ENCODE data around the gene RBP4.

RBP4 gene

DNA sequence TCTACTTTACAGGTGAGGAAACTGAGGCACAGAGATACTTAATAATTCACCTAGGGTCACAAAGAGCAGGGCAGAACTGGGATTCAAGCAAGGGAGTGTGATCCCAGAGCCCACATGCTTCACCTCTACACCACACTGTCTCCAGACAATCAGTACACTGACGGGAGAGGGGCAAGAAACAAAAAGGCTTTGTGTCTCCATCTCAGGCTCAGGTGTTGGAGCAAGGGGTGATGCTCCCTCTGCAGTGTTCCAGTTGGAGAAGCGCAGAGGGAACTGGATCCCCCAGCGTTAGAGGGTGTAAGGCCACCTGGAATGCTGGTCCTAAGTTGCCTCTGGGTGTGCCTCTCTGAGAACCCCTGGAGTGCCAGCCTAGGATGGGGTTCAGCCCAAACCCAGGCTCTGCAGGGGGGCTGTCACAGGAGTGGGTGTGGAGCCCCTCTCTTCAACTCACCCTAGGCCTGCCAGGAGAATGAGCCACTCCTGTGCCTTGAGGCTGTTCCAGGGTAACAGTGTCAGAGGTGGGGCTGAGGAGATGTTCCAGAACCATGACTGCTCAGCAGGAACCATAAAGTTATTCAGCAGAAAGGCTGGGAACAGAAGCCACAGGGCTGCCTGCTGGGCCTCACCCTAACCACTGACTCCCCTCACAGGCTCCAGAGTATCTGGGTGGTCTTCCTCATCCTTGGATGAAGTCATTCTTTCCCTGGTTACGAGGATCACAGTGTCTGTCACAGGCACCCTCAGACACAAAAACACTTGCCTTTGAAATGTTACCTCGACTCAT lies 5.5 kb downstream of the RBP4 start:
- DNase-seq = no peak

DNA sequence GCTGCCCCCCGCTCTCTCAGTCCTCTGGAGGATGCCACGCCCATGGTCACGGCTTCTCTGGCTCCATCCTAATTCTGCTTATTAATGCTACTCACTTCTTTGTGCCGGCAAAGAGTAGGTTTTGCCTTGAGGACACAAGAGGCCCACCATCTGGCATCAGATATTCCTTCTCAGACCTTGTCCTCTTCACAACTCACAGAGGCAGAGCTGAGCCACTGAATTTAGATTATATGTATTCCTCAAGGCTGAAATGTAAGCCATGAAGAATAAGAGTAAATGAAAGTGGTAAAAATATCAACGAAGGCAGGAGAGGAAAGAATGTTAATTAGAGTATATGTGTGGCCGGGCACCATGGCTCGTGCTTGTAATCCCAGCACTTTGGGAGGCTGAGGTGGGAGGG lies 6.5 kb downstream of the RBP4 start:
- no peak for DNase-seq

DNA sequence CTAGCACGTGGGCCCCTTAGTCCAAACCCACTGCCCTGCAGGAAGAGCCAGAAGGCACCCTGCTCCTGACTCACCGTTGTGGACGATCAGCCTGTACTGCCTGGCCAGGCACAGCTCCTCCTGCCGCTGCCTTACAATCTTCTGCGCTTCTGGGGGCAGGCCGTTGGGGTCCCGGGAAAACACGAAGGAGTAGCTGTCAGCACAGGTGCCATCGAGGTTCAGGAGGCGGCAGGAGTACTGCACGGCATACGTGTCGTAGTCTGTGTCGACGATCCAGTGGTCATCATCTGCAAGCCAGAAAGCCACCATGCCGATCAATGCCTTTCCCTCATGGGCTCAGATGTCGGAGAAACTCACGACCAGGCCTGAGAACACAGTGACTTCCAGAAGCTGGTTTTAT lies 7.3 kb downstream of the RBP4 start:
- DNase-seq = no peak

DNA sequence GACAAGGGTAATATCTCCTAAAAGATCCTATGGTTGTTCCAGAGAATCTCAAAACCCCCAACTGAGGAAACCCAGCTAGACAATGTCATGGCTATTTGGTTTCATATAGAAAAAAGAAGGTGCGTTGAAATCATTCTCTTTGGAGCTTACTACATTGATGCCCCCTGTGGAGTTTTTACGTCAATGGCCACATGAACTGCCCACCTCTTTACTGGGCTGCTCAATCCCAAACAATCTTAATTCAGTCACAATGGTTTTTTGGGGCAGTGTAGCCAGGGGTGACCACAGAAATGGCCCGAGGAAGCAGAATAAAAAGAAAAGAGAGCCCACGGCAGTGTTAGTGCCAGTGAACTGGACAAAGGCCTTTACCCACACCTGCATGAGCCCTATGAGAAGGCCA lies 7.8 kb downstream of the RBP4 start:
- no peak for DNase-seq

DNA sequence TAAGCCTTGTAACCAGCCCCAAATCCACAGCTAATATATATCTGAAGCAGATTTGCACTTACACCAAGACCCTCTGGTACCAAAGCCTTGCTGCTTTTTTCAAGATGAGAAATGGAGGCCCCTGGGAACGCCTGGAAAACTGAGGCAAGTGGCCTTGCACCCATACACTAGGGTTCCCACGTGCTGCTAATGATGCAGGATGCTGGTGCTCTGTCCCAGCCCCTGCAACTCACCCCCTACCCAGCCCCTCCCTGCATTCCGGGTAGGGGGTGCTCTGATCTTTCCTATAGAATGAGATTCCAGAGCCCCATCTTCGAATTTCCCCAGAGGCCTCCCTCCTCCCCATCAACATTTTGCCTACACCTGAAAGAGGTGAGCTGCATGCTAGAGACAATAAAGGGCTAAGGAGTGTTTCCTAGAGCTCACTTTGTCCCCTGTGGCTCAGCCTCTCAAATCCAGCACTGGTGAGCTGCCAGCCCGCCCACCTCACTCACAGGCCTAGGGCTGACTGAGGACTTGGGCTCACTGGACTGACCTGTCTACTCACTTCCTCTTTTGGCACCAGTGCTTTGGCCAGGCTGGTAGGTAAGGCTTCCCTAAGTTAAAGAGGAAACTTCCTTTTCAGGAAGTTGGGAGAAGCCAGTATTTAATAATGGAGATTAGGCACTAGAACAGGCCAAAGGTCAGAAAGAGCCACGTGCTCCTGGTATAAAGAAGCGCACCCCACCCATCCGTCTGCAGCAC lies 9.8 kb downstream of the RBP4 start:
- DNase-seq = peak; percentile 16

DNA sequence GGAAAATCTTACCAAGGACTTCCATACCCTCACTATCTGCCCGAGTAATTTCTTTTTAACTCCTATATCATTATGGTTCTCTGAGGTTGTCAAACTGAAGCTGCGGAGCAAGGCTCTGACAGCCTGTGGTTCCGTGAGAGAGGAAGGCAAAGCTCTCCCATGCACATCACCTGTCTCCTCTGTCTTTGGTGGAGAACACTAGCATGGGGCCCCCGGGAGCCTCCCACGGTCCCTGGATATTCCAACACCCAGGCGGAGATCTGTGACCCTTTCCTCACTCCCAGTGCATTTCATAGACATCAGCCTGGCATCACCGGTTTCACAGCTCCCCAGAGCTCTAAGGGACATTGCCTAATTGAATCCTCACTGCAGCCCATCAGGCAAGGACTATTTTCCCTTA lies 10.4 kb downstream of the RBP4 start:
- DNase-seq = no peak

DNA sequence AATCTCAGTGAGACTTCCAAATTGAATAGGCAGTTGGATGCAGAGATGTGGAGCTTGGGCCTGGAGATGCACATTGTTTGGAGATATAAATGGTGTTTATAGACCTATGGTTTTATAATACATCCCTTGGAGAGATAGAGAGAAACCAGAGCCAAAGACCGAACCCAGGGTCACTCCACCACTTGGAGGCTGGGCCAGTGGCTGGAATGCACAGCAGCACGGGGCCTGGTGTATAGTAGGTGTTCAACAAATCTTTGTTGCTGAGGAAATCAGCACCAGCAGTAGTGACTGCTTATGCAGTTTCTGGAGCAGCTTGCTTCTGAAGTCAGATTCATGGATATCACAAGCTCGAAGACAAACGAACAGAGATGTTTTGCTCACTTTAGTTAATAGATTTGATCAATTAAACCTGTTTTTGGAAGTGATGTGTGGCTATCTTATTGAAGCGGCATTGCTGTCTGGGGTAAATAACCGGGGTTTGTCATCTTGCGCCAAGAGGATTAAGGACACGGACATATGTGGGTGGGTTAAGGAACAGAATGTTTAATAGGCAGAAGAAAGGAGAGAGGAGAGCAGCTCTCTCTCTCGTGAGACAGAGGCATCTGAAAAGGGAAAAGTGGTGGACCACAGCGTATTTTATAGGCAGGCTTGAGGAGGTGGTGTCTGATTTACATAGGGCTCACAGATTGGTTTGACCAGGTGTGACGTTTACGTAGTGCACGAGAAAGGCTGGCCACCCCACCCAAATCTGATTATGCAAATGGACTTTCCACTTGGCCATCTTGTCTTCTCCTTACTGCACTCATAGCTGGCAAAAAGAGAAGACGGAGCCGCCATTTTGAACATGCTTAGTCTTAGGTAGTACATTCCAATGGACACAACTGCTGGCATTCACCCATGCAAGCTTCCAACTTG lies 11.1 kb downstream of the RBP4 start:
- no peak for DNase-seq

DNA sequence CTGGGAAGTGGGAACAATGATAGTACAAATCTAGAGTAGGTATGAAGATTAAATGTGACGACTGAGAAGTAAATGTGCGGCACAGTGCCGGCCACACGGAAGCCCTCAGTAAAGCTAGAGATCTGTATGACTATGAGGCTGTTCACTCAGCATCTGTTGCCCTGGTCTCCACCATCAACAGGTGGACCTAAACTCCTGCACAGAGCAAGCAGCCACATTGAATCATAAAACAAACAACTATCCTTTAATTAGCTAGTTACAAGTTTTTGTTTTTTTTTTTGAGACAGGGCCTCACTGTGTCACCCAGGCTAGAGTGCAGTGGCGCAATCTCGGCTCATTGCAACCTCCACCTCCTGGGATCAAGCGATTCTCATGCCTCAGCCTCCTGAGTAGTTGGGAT lies 16.6 kb downstream of the RBP4 start:
- DNase-seq = no peak

DNA sequence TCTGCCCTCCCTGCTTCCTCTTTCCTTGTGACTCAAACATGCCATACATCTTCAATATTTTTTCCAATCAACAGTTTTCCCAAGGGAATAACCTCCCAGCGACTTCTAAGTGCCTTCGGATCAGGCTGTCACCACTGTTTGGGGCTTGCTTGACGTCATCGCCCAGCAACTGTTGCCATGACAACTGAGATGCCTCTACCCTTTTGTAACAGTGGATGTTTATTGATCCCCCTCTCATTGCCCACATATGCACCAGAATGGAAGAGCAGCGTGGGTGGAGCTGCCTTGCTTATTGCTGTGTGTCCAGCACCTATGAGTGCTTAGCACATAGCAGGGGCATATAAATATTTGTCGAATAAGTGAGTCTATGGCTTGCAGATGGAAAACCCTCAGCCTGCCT lies 20.2 kb downstream of the RBP4 start:
- DNase-seq = no peak

DNA sequence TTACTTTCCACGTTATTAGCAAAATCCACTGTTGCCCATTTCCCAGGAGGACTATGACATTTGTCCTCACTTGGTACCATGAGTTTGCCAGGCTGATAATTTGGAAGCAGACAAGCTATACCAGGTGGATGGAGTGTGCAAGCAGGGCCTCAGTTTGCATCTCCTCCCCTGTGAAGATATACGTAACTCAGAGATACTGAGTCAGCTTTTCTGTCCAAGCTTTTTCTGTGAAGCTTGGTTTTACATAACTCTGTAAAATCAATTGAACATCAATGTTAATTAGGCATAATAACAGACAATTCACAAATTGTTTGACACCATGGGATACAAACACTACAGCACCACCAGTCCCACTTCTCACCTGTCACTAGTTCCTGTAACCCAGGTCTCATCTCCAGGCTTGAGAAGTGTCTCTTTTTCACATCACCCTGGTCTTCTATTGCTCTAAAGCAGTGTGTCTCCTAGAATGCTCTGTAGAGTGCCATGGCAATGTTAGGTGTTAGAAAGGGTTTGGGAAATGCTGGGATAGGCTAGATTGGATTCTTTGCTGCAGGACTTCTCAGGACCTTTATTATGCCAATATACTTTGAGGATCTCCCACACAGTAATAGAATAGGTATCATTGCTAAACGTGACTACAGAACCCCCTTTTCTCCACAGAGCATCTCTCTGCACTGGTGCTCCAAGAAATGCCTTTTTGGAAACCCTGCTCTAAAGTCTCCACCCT lies 20.9 kb downstream of the RBP4 start:
- no peak for DNase-seq

DNA sequence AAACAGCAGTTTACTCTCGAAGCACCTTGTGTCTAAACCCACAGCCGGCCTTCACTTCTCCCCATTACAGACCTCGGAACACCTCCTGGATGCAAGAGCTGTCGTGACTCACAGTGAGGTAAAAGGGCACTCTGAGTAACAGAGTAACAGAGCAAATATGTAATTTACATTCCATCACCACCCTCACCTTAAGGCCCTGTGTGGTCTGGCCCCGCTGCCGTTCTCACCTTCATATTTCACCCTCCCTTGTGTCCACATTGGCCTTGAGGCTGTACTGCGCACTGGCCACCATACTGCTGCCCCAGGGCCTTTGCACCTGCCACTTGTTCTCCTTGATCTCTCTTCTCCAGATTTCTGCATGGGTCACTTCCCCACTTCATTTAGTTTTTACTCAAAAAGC lies 21.9 kb downstream of the RBP4 start:
- no peak for DNase-seq

DNA sequence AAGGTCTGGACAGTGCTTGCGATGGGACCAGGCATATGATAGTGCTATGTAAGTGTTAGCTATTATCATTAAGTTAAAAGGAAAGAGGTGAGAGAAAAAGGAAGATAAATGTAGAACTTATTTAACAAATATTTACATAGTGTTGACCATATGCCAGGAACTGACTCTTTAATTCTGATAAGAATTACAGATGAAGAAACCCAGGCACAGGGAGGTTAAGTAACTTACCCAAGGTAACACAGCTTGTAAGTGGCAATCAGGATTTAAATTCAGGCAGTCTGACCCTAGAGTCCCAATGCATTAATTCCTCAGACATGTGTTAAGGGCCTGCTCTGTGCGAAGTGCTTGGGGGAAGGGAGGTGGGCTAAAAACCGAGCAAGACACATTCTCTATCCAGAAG lies 23.5 kb downstream of the RBP4 start:
- DNase-seq = no peak

DNA sequence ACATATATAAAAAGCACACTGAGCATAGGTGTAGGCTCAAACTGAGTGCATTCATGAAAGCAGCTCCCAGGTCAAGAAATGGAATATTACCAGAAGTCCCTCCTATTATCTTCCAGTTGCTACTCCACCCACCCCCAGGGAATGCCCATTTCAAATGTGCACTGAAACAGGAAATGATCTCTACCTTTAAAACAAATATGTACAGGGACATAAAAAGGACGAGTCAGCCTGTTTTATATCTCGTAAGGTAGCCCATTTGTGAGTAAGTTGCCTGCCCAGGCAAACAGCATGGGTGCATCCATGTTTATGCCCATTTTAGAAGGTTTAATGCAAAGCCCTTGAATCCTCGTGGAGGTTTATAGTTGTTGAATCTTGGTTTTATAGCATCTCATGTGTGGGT lies 24.1 kb downstream of the RBP4 start:
- no peak for DNase-seq

DNA sequence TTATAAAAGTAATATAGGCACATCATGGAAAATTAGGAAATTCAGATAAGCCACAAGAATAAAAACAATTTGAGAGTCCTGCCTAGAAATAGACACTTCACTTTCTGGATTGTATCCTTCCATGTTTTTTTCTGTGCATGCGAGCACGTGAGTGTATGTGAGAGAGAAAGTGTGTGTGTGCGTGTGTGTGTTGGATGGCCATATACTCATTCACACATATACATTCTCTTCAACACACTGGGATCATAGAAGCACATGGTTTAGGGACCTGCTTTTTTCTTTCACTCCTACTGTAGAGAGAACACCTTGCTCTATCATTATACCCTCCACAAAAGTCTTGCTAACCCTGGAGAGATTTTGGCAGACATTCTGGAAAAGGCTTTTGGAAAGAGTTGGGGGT lies 27.1 kb downstream of the RBP4 start:
- DNase-seq = no peak

DNA sequence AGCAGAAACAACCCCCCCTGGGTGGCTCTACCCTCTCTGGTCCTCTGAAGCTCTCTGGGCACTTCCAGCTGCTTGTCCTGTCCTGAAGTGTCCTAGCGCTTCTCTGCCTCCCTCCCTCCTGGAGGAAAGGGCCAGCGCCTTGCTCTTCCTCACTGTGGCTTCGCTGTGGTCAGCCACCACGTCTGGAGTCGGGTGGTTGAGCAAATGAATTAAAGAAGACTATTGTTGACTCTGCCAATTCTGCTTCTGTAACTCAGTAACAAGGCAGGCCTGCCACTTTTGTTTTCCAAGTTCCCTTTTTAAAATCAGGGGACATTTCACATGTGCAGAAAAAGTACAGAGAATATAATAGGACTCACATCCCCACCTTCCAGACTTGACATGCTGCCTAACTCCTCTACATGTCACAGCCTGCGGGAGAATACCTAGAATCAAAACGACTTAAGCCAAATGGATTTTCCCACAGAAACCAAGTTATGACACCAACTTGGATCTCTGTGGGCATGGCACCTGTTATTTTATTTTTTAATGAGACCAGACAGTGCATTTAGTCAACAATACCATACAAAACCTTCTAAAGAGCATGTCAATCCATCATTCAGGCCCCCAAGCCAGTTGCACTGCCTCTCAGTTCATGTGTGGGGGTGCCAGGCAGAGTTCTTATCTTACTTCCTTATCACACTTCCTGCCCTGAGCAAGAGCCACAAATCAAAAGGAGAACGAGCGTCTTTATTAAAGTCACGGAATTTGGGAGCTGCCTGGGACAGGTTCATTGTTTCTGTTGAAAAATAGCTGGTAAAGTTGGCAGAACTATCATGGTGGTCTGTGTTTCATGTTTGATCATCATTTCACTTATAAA lies 27.8 kb downstream of the RBP4 start:
- DNase-seq = no peak

DNA sequence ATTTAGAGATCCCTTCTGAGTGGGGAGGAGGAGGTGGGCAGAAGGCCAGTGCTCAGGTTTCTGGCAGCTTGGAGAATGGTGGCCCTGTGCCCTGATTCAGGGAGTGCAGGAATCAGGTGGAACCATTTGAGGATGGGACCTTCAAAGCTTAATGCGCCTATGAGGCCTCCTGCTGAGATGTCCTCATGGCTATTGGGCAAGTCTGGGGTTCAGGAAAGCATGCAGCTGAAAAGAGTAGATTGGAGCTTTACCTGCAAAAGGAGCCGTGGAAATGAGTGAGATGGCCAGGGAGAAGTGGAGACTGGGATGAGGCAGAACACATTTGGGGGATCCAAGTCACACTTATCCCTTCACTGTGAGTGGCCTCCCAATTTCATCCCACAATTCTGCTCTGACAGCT lies 28.4 kb downstream of the RBP4 start:
- DNase-seq = no peak

DNA sequence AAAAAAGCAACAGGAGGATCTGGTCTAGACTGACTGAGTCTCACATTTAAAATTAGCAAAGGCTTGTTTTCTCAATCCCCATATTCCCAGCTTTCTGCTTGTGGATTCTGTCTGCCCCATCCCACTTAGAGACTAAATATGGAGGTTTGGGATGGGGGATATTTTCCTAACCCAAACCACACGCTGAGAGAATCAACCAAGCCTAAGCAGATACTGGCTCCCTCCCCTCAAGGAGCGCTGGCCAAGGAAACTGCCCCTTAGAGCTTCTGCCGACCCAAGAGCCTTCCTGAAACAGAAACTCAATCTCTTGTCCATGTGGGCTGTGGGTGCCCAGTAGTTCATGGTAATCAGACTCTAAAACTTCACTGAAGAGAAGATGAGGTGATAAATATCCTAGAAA lies 30.7 kb downstream of the RBP4 start:
- no peak for DNase-seq

DNA sequence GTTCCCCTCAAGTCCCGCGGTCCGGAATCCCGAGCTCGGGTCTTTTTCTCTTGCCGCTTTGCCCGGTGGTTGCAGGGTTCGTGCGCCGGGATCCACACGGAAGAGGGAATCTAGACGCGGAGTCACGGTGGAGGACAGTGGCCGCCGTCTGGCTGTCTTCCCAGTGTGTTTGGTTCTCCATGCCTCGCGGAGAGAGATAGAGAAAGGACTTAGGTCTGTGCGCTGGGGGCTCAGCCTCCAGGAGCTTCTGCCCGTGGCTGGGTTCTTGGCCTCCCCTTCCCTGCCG lies 33.0 kb downstream of the RBP4 start:
- no peak for DNase-seq

DNA sequence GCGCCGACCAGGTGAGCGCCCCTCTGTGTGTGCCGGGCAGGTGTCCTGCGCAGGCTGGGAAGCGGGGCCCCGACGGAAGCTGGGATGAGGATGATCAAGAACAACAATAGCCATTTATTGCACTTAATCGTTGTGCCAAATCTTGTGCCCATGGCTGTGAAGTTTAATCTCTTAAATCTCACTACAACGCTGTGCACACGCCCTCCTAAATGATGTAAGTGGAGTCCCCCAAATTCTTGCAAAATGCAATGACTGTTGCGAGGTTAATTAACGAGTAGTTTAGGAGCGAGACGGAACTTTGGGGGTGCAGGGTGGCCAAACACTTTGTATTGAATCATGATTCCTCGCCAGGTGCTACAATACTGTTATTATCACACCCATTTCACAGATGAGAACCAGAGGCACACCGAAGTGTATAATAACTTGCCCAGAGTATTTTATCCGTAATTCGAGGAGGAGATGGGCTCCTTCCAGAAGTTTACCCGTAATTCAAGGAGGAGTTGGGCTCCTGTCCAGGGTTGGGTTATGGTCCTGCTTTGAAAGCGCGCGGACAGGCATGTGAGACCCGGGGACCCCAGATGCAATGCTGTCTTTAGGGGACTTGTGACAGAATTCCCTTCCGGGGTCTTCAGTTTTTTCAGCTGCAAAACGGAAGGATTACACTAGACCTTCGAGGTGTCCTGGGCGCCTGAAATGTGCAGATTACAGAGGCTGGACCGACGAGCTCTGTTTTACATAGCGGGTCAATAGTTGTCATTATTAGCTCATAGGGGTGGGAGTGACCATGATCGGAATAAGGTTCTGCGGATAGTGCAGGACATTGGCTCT lies 33.5 kb downstream of the RBP4 start:
- no peak for DNase-seq

DNA sequence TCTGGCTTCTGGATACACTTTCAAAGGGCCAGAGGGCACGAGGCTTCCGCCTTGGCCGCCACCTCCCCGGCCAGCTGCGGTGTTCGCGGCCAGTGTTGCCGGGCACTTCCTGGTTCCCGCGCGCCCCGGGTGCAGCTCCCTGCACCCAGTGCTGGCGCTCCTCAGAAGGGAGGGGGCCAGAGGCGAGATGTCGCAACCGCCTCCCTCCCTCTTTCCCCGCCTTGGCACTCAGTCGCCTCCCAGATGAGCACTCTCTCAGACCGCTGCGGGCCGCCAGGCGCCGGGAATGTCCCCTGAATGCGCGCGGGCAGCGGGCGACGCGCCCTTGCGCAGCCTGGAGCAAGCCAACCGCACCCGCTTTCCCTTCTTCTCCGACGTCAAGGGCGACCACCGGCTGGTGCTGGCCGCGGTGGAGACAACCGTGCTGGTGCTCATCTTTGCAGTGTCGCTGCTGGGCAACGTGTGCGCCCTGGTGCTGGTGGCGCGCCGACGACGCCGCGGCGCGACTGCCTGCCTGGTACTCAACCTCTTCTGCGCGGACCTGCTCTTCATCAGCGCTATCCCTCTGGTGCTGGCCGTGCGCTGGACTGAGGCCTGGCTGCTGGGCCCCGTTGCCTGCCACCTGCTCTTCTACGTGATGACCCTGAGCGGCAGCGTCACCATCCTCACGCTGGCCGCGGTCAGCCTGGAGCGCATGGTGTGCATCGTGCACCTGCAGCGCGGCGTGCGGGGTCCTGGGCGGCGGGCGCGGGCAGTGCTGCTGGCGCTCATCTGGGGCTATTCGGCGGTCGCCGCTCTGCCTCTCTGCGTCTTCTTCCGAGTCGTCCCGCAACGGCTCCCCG lies 34.4 kb downstream of the RBP4 start, which contains the start of gene FFAR4:
Gene FFAR4 (plus strand): TSS at position 231 of the 842 bp plus-strand sequence. CDS start 56 bp downstream, at position 287.
- no peak for DNase-seq
